ENCODE measurements around the gene WFDC13. TPM values are rescaled to one million over a fixed set of nuclear protein-coding genes. Genes with fewer than 3 reads are reported as not detected.
"Not testable (repeated sequence)": the region's sequence is repeated elsewhere in the genome, so short reads cannot be mapped to it uniquely, and the experiment has no call there.

WFDC13 gene
- not detected for polyA plus RNA-seq (2013, experiment 1 of 2)
- polyA plus RNA-seq (2013, experiment 2 of 2): not detected

GRCh38 chr20:45701873-45702272 is at the start of gene WFDC13:
WFDC13 (plus strand) TSS chr20:45702038; CDS start chr20:45702124, 86 bp downstream.
- Histone ChIP-seq H3K4me3 (ENCODE audit: extremely low read depth, insufficient read depth, low read length, poor library complexity, severe bottlenecking) (no peak within 1 kb of the TSS), H3K4me1 (ENCODE audit: control insufficient read depth, insufficient read depth, low read length, poor library complexity, severe bottlenecking) (no peaks in the 10 kb centered on the region), H3K27ac (ENCODE audit: low read depth, low read length, severe bottlenecking) (no peak within 1 kb of the TSS), H3K9me3 (ENCODE audit: control insufficient read depth, low read length) (no peaks in the 10 kb centered on the region), H3K36me3 (ENCODE audit: control insufficient read depth, insufficient read depth, low read length) (no peaks in the 10 kb centered on the region)
- WGBS, 2 experiments (ENCODE audit: insufficient coverage in 2 of 2): 75 to 84% methylated on average over 1 to 4 of the region's 4 CpGs

GRCh38 chr20:45657038-45657437 is 44.8 kb upstream of the WFDC13 start:
- not testable (repeated sequence) for H3K9me3 ChIP-seq (ENCODE audit: control insufficient read depth, low read length); H3K4me1 ChIP-seq (ENCODE audit: control insufficient read depth, insufficient read depth, low read length, poor library complexity, severe bottlenecking); H3K4me3 ChIP-seq (ENCODE audit: extremely low read depth, insufficient read depth, low read length, poor library complexity, severe bottlenecking); H3K27ac ChIP-seq (ENCODE audit: low read depth, low read length, severe bottlenecking); H3K36me3 ChIP-seq (ENCODE audit: control insufficient read depth, insufficient read depth, low read length)
- WGBS, 2 experiments (ENCODE audit: insufficient coverage in 2 of 2): no CpG with 5 or more reads among the region's 3 CpGs

DNA sequence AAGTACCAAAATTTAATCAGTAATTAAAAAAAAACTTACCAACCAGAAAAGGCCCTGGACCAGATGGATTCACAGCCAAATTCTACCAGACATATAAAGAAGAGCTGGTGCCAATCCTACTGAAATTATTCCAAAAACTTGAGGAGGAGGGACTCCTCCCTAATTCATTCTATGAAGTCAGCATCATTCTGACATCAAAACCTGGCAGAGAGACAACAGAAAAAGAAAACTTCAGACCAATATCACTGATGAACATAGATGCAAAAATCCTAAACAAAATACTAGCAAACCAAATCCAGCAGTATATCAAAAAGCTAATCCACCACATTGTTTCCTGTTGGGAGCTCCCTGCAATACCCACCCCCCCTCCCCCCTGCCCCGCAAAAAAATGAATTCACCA is 31.7 kb upstream of the WFDC13 start, which contains the start of gene WFDC11:
TSS of gene WFDC11 (minus strand) at position 101 of the 400 bp plus-strand sequence. CDS start 19,639 bp downstream, outside the sequence.
- H3K9me3 ChIP-seq (ENCODE audit: control insufficient read depth, low read length): no peaks in the 10 kb centered on the region
- no peak within 1 kb of the TSS for H3K4me3 ChIP-seq (ENCODE audit: extremely low read depth, insufficient read depth, low read length, poor library complexity, severe bottlenecking)
- no CpG with 5 or more reads among the region's 1 CpG for WGBS, 2 experiments (ENCODE audit: insufficient coverage in 2 of 2)
- no peaks in the 10 kb centered on the region for H3K36me3 ChIP-seq (ENCODE audit: control insufficient read depth, insufficient read depth, low read length)
- no peak within 1 kb of the TSS for H3K27ac ChIP-seq (ENCODE audit: low read depth, low read length, severe bottlenecking)
- no peaks in the 10 kb centered on the region for H3K4me1 ChIP-seq (ENCODE audit: control insufficient read depth, insufficient read depth, low read length, poor library complexity, severe bottlenecking)

DNA sequence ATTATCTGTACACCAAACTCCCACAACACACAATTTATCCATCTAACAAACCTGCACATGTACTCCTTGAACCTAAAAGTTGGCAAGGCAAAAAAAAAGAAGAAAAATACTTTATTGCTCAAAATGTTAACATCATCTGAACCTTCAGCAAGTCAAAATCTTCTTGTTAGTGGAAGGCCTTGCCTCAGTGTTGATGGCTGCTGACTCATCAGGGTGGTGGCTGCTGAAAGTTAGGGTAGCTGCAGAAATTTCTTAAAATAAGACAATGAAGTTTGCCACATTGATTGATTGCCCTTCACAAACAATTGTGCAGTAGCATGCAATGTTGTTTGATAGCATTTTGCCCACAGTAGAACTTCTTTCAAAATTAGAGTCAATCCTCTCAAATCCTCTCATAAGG is 29.1 kb upstream of the WFDC13 start:
- H3K4me3 ChIP-seq (ENCODE audit: extremely low read depth, insufficient read depth, low read length, poor library complexity, severe bottlenecking): no peak overlapping the region
- no peaks in the 10 kb centered on the region for H3K36me3 ChIP-seq (ENCODE audit: control insufficient read depth, insufficient read depth, low read length)
- no peak overlapping the region for H3K27ac ChIP-seq (ENCODE audit: low read depth, low read length, severe bottlenecking)
- no peaks in the 10 kb centered on the region for H3K9me3 ChIP-seq (ENCODE audit: control insufficient read depth, low read length)
- H3K4me1 ChIP-seq (ENCODE audit: control insufficient read depth, insufficient read depth, low read length, poor library complexity, severe bottlenecking): no peaks in the 10 kb centered on the region

DNA sequence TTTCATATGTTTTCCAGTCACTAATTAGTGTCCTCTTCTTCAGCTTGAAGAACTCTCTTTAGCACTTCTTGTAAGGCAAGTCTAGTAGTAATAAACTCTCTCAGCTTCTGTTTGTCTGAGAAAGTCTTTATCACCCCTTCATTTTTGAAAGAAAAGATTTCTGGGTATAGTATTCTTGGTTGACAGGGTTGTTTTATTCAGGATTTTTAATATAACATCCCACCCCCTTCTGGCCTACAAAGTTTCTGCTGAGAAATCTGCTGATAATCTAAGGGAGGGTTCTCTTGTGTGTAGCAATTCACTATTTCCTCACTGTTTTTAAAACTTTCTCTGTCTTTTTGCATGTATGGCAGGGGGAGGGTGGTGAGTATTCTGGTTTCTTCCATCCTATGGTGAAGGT is 22.2 kb upstream of the WFDC13 start:
- Histone ChIP-seq H3K27ac (ENCODE audit: low read depth, low read length, severe bottlenecking) (no peak overlapping the region), H3K36me3 (ENCODE audit: control insufficient read depth, insufficient read depth, low read length) (no peaks in the 10 kb centered on the region), H3K4me1 (ENCODE audit: control insufficient read depth, insufficient read depth, low read length, poor library complexity, severe bottlenecking) (no peaks in the 10 kb centered on the region), H3K9me3 (ENCODE audit: control insufficient read depth, low read length) (peaks cover 16% of the 10 kb centered on the region), H3K4me3 (ENCODE audit: extremely low read depth, insufficient read depth, low read length, poor library complexity, severe bottlenecking) (no peak overlapping the region)

DNA sequence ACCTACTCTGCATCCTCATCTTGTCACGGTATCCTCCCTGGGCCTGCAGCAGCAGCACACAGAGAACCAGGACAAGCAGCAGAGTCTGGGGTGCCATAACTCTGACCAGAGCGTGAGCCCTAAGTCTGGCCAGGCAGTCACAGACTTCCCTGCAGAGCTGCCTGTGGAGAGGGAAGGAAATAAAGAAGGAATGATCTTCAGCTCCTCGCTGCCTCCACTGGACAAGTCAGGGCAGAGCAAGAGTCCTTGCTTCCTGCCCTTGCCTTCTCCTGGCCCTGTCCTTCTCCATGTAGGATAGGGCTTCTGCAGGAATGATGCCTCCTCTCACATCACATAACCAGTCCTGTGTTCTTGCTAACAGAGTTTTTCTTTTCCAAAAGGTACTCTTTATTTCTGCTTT is 15.9 kb upstream of the WFDC13 start:
- no peaks in the 10 kb centered on the region for H3K4me1 ChIP-seq (ENCODE audit: control insufficient read depth, insufficient read depth, low read length, poor library complexity, severe bottlenecking)

DNA sequence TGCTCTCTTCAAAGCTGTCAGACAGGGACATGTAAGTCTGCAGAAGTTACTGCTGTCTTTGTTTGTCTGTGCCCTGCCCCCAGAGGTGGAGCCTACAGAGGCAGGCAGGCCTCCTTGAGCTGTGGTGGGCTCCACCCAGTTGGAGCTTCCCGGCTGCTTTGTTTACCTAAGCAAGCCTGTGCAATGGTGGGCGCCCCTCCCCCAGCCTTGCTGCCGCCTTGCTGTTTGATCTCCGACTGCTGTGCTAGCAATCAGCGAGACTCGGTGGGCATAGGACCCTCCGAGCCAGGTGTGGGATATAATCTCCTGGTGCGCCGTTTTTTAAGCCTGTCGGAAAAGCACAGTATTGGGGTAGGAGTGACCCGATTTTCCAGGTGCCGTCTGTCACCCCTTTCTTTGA is 8.5 kb upstream of the WFDC13 start:
- H3K36me3 ChIP-seq (ENCODE audit: control insufficient read depth, insufficient read depth, low read length); H3K4me3 ChIP-seq (ENCODE audit: extremely low read depth, insufficient read depth, low read length, poor library complexity, severe bottlenecking); H3K27ac ChIP-seq (ENCODE audit: low read depth, low read length, severe bottlenecking); H3K4me1 ChIP-seq (ENCODE audit: control insufficient read depth, insufficient read depth, low read length, poor library complexity, severe bottlenecking); H3K9me3 ChIP-seq (ENCODE audit: control insufficient read depth, low read length): not testable (repeated sequence)
- 91 to 94% methylated on average over 11 of the region's 12 CpGs for WGBS, 2 experiments (ENCODE audit: insufficient coverage in 2 of 2)

More for the DNA sequence above, 15.9 kb upstream of the WFDC13 start:
- WGBS, 2 experiments (ENCODE audit: insufficient coverage in 2 of 2): 78 to 80% methylated on average over 1 to 3 of the region's 3 CpGs
- no peaks in the 10 kb centered on the region for H3K9me3 ChIP-seq (ENCODE audit: control insufficient read depth, low read length)
- H3K4me3 ChIP-seq (ENCODE audit: extremely low read depth, insufficient read depth, low read length, poor library complexity, severe bottlenecking): no peak overlapping the region
- H3K36me3 ChIP-seq (ENCODE audit: control insufficient read depth, insufficient read depth, low read length): no peaks in the 10 kb centered on the region
- no peak overlapping the region for H3K27ac ChIP-seq (ENCODE audit: low read depth, low read length, severe bottlenecking)

- Histone ChIP-seq H3K9me3 (ENCODE audit: control insufficient read depth, low read length) (no peaks in the 10 kb centered on the region), H3K27ac (ENCODE audit: low read depth, low read length, severe bottlenecking) (no peak overlapping the region), H3K36me3 (ENCODE audit: control insufficient read depth, insufficient read depth, low read length) (no peaks in the 10 kb centered on the region), H3K4me1 (ENCODE audit: control insufficient read depth, insufficient read depth, low read length, poor library complexity, severe bottlenecking) (no peaks in the 10 kb centered on the region), H3K4me3 (ENCODE audit: extremely low read depth, insufficient read depth, low read length, poor library complexity, severe bottlenecking) (no peak overlapping the region)
- WGBS, 2 experiments (ENCODE audit: insufficient coverage in 2 of 2): 80% methylated on average over 1 of the region's 2 CpGs; no CpG with 5 or more reads in 1 of the 2 experiments
Observed at GRCh38 chr20:45695496-45695895, 6.3 kb upstream of the WFDC13 start.

GRCh38 chr20:45701104-45701503 is 734 bp upstream of the WFDC13 start:
- H3K27ac ChIP-seq (ENCODE audit: low read depth, low read length, severe bottlenecking): no peak overlapping the region
- 92 to 100% methylated on average over 2 of the region's 4 CpGs for WGBS, 2 experiments (ENCODE audit: insufficient coverage in 2 of 2)
- H3K9me3 ChIP-seq (ENCODE audit: control insufficient read depth, low read length): no peaks in the 10 kb centered on the region
- H3K36me3 ChIP-seq (ENCODE audit: control insufficient read depth, insufficient read depth, low read length): no peaks in the 10 kb centered on the region
- no peaks in the 10 kb centered on the region for H3K4me1 ChIP-seq (ENCODE audit: control insufficient read depth, insufficient read depth, low read length, poor library complexity, severe bottlenecking)
- no peak overlapping the region for H3K4me3 ChIP-seq (ENCODE audit: extremely low read depth, insufficient read depth, low read length, poor library complexity, severe bottlenecking)

GRCh38 chr20:45704969-45705637 is 3.3 kb downstream of the WFDC13 start, which contains the start of gene WFDC10B:
WFDC10B (minus strand) TSS chr20:45705019; CDS start chr20:45685992, 19,027 bp downstream.
- H3K4me3 ChIP-seq (ENCODE audit: extremely low read depth, insufficient read depth, low read length, poor library complexity, severe bottlenecking): no peak within 1 kb of the TSS
- no peaks in the 10 kb centered on the region for H3K36me3 ChIP-seq (ENCODE audit: control insufficient read depth, insufficient read depth, low read length)
- H3K27ac ChIP-seq (ENCODE audit: low read depth, low read length, severe bottlenecking): no peak within 1 kb of the TSS
- no peaks in the 10 kb centered on the region for H3K9me3 ChIP-seq (ENCODE audit: control insufficient read depth, low read length)
- no peaks in the 10 kb centered on the region for H3K4me1 ChIP-seq (ENCODE audit: control insufficient read depth, insufficient read depth, low read length, poor library complexity, severe bottlenecking)
- WGBS, 2 experiments (ENCODE audit: insufficient coverage in 2 of 2): 89% methylated on average over 1 of the region's 1 CpG; no CpG with 5 or more reads in 1 of the 2 experiments

DNA sequence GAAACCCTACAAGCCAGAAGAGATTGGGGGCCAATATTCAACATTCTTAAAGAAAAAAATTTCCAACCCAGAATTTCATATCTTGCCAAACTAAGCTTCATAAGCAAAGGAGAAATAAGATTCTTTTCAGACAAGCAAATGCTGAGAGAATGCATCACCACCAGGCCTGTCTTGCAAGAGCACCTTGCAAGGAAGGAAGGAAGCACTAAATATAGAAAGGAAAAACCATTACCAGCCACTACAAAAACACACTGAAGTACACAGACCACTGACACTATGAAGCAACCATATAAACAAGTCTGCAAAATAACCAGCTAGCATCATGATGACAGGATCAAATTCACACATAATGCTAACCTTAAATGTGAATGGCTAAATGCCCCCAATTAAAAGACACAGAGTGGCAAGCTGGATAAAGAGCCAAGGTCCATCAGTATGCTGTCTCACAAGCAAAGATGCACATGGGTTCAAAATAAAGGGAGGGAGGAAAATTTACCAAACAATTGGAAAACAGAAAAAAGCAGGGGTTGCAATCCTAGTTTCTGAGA is 14.4 kb downstream of the WFDC13 start:
- H3K4me3 ChIP-seq (ENCODE audit: extremely low read depth, insufficient read depth, low read length, poor library complexity, severe bottlenecking); H3K27ac ChIP-seq (ENCODE audit: low read depth, low read length, severe bottlenecking): not testable (repeated sequence)

More for the DNA sequence above, 14.4 kb downstream of the WFDC13 start:
- H3K9me3 ChIP-seq (ENCODE audit: control insufficient read depth, low read length); H3K36me3 ChIP-seq (ENCODE audit: control insufficient read depth, insufficient read depth, low read length); H3K4me1 ChIP-seq (ENCODE audit: control insufficient read depth, insufficient read depth, low read length, poor library complexity, severe bottlenecking): not testable (repeated sequence)
